HG03342 (cell line): ENCODE measurements around the gene HLA-DPA1.

Experiments used
- ATAC-seq: cut with Tn5 transposase; IDR thresholded peaks from one replicate; pipeline ENCODE4 v1.9.1; 2021; ENCODE audit warnings: mild to moderate bottlenecking, moderate library complexity; ENCODE audit not compliant: unreplicated experiment

The HLA-DPA1 gene

GRCh38 chr6:33088931-33089620, 15.6 kb upstream of the HLA-DPA1 start:
- no peak for ATAC-seq

GRCh38 chr6:33088258-33088930, 14.9 kb upstream of the HLA-DPA1 start:
- no peak for ATAC-seq

- no peak for ATAC-seq
Measured at GRCh38 chr6:33085627-33086026, 12.2 kb upstream of the HLA-DPA1 start.

GRCh38 chr6:33082702-33083101, 9.3 kb upstream of the HLA-DPA1 start:
- no peak for ATAC-seq

GRCh38 chr6:33081098-33081824, 7.8 kb upstream of the HLA-DPA1 start:
- no peak for ATAC-seq

- no peak for ATAC-seq
Measured at GRCh38 chr6:33080127-33081089, 7.0 kb upstream of the HLA-DPA1 start.

- no peak for ATAC-seq
Measured at GRCh38 chr6:33079580-33079979, 6.1 kb upstream of the HLA-DPA1 start.

GRCh38 chr6:33078919-33079521, 5.6 kb upstream of the HLA-DPA1 start:
- no peak for ATAC-seq

GRCh38 chr6:33078442-33078841, 5.0 kb upstream of the HLA-DPA1 start:
- no peak for ATAC-seq

GRCh38 chr6:33077908-33078307, 4.5 kb upstream of the HLA-DPA1 start:
- no peak for ATAC-seq

- no peak for ATAC-seq
Measured at GRCh38 chr6:33076406-33076934, 3.0 kb upstream of the HLA-DPA1 start.

- peak; percentile 74 for ATAC-seq
Measured at GRCh38 chr6:33075568-33076405, 2.3 kb upstream of the HLA-DPA1 start, which contains the start of gene HLA-DPB1. Gene HLA-DPB1 (plus strand): TSS chr6:33075990. CDS start chr6:33076042, 52 bp downstream.

- peak; percentile 15 for ATAC-seq
Measured at GRCh38 chr6:33075208-33075567, 1.7 kb upstream of the HLA-DPA1 start.

- no peak for ATAC-seq
Measured at GRCh38 chr6:33072508-33073100, 845 bp downstream of the HLA-DPA1 start.

GRCh38 chr6:33071569-33071968, 1.9 kb downstream of the HLA-DPA1 start:
- no peak for ATAC-seq

GRCh38 chr6:33070909-33071308, 2.5 kb downstream of the HLA-DPA1 start:
- ATAC-seq, result no peak

GRCh38 chr6:33069021-33069738, 4.3 kb downstream of the HLA-DPA1 start:
- ATAC-seq, result no peak

GRCh38 chr6:33066917-33067521, 6.4 kb downstream of the HLA-DPA1 start:
- no peak for ATAC-seq
